ENCODE measurements around the gene CLCN1.

DNA sequence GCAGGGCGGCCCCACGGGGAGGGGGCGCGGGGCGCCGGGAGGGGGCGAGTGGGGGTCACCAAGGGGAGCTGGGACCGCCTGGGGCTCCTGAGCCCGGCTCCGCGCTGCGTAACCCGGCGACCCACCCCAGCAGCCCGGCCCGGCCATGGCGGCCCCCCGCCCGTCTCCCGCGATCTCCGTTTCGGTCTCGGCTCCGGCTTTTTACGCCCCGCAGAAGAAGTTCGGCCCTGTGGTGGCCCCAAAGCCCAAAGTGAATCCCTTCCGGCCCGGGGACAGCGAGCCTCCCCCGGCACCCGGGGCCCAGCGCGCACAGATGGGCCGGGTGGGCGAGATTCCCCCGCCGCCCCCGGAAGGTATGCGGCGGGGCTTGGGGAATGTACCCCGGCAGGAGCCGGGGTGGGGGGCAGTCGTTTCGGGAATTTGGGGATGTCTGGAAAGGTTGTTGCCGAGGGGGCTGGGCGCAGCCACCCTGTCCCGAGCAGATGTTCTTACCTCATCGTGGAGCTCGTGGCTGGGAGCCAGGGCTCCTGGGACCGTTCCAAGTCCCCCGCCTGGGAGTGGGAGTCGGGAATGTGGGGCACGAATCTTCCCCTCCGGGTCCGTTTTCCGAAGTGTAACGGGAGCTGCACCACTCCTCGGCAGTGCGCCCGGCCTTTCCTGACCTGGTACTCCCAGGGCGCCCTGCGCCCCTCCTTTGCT, 65.7 kb downstream of the CLCN1 start:
- TF ChIP-seq, protein P1, sequence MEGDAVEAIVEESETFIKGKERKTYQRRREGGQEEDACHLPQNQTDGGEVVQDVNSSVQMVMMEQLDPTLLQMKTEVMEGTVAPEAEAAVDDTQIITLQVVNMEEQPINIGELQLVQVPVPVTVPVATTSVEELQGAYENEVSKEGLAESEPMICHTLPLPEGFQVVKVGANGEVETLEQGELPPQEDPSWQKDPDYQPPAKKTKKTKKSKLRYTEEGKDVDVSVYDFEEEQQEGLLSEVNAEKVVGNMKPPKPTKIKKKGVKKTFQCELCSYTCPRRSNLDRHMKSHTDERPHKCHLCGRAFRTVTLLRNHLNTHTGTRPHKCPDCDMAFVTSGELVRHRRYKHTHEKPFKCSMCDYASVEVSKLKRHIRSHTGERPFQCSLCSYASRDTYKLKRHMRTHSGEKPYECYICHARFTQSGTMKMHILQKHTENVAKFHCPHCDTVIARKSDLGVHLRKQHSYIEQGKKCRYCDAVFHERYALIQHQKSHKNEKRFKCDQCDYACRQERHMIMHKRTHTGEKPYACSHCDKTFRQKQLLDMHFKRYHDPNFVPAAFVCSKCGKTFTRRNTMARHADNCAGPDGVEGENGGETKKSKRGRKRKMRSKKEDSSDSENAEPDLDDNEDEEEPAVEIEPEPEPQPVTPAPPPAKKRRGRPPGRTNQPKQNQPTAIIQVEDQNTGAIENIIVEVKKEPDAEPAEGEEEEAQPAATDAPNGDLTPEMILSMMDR (conservative IDR thresholded peaks at IDR 0.05; ENCODE audit: low read depth, low read length), result no peak
- TF ChIP-seq EZH2 (IDR thresholded peaks at IDR 0.05; ENCODE audit: borderline replicate concordance, low read depth, low read length, poor library complexity, severe bottlenecking), result no peak

Measured in A673 (cell line).